ENCODE data around the gene WDR20.

GRCh38 chr14:102140027-102140749, 491 bp downstream of the WDR20 start:
- no peak for TF ChIP-seq RAD21 (IDR thresholded peaks at IDR 0.05; ENCODE audit: low read depth)
- no peak for TF ChIP-seq YY1 (IDR thresholded peaks at IDR 0.05; ENCODE audit: low read depth)
- no peak for TF ChIP-seq ZBTB7A (IDR thresholded peaks at IDR 0.05; ENCODE audit: low read depth)
- no peak for TF ChIP-seq NFIC (IDR thresholded peaks at IDR 0.05)
- TF ChIP-seq REST (IDR thresholded peaks at IDR 0.05; ENCODE audit: low read depth), result no peak

Measured in Ishikawa (cell line).